GM19463 (cell line): ENCODE data around the gene ABHD1.
"Not testable (repeated sequence)": the region's sequence is repeated elsewhere in the genome, so short reads cannot be mapped to it uniquely, and the experiment has no call there.

ENCODE experiments used
- ATAC-seq: cut with Tn5 transposase; IDR thresholded peaks from one replicate; pipeline ENCODE4 v1.9.1; 2021; ENCODE audit warnings: mild to moderate bottlenecking, moderate library complexity; ENCODE audit not compliant: unreplicated experiment

The ABHD1 gene

DNA sequence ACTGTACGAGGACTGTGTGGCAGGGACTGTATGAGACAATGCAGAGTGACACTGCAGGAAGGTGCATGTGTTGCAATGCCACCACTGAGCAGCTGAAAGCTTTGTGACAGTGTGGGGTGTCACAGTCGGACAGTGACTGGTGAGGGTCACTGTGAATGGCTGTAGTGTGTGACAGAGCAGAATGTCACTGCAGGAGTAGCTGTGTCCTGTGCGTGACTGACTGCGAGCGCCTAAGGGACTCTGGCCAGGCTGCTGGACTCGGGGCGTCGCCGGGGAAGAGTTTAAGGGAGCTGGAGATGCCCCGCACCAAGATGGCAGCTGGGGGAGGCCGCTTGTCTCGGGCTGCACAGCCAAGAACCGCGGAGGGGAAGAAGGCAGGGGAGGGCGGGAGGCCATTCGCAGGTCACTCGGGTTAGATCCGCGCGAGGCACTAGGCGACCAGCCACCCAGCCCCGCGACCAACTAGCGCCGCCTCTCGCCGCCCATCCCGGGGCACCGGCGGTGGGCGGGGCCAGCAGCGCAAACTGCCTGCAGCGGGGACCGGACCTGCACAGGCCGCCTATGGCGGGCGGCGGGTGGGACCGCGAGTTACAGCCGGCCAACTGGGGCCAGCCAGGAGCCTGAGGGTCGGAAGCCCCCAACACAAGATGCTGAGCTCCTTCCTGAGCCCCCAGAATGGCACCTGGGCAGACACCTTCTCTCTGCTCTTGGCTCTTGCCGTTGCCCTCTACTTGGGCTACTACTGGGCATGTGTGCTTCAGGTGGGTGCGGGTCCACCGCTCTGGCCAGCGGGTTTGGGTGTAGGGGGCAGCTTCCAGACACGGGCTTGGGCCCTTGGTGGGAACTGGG, at the start of gene ABHD1:
ABHD1 (plus strand) TSS at position 514 of the 849 bp plus-strand sequence; CDS start at position 648, 134 bp downstream.
- peak; percentile 56 for ATAC-seq

DNA sequence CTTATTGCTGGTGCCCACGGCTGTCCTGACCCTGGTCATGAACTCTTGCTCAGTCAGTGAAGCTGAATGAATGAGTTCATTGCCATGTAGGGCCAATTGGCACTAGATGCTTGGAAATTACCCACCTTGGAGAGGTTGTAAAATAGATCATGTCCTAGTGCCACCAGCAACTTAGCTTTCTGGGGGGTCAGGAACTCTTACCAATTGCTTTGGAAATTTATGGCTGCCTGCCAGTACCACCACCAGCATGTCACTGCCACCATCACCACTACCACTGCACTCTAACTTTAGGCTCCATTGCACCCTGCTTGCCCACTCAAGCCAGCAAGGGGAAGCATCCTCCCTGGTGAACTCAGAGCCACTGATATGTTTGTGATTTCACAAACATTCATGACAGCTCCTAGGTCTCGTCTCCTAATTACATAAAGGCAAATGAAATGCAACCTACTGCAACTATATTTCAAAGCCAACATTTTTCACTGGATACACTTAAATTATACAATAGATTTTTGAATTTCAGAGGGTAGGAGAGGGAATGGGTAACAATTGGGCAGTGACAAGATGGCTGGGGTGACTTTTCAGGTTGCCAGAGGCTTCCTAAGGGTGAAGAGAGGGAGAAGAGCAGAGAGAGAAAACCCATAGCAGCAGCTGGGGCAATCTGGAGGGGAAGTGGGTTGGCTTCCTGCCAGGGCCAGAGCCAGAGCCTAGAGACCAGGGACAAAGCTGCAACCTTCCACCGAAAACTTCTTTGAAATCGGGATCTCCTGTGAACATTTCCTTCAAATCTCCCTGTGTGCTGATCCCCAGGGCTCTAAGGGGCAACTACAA, 48.7 kb upstream of the ABHD1 start:
- ATAC-seq = no peak

DNA sequence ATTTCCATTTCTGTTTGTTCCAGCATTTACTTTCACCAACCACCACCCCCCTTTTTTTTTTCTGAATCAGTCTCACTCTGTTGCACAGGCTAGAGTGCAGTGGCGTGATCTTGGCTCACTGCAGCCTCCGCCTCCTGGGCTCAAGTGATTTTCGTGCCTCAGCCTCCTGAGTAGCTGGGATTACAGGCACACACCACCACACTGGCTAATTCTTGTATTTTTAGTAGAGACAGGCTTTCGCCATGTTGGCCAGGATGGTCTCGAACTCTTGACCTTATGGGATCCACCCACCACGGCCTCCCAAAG, 48.1 kb upstream of the ABHD1 start:
- ATAC-seq = not testable (repeated sequence)

DNA sequence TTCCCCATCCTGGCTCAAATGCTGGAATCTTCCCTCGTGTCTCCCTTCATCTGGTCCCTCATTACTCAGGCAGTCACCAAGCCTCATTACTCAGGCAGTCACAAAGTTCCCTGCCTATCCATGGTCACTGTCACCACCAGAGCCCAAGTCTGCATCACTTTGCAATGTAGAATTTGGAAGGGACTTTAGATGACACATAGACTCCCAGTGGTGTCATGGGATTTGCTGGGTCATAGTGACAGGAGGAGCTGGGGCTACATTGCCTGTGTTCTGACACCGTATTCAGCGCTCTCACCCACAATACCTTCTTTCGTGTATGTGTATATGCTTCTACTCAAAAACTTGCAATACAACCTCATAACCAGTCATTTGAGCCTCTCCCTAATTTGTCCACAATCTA, 47.3 kb upstream of the ABHD1 start:
- no peak for ATAC-seq

DNA sequence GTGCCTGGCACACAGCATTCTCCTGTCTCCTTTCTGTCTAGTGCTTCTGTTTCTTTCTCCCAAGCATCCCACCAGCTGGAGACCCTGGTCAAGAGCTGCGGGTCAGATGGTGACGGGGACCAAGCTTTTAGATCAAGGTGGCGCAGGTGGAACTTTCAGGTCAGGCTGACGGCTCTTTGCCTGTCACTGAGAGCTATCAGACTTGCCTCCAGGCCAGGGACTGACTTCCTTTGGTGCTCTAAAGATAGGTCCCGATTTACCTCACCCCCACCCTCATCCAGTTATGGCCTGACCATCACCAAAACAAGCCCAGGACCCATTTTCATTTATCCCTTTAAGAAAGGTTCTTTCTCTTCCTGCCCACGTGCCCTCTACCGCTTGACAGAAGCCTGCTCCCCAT, 46.4 kb upstream of the ABHD1 start:
- no peak for ATAC-seq

DNA sequence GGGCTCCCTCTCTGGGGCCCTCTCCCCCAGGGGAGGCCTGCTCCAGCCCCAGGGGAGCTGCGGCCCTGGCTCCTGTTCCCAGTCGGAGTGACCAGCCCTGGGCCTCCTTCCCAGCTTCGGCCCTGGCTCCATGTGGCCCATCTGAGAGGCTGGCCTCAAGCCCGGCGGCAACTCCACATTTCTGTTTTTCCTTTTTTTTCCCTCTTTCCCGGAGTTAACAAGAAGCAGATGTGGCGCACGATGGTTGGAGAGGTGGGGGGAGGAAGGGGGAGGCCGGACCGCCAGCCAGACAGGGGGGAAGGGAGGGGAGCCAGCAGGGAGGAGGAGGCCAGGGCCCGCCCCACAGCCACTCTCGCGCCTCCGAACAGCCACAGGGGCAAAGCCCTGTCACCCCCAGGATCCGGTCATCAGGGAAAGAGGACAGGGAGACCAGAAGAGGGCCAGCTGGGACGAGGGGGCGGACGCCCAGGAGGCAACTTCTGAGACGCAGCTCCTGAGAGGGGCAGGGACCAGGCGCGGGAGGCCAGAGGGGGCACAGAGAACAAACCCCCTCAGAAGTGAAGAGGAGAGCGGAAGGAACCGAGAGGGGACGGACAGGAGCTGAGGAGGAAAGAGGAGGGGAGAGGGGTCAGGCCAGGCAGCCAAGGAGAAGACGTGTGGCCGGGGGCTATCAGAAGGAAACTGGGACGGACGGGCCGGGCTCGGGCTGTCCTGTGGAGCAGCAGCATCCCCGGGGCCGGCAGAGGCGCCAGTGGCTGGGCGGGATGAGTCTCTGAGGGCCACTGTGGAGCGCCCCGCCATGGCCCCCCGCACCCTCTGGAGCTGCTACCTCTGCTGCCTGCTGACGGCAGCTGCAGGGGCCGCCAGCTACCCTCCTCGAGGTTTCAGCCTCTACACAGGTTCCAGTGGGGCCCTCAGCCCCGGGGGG, 45.1 kb upstream of the ABHD1 start, which contains the start of gene EMILIN1:
EMILIN1 (plus strand) TSS at position 349 of the 928 bp plus-strand sequence; CDS start at position 800, 451 bp downstream.
- no peak for ATAC-seq

DNA sequence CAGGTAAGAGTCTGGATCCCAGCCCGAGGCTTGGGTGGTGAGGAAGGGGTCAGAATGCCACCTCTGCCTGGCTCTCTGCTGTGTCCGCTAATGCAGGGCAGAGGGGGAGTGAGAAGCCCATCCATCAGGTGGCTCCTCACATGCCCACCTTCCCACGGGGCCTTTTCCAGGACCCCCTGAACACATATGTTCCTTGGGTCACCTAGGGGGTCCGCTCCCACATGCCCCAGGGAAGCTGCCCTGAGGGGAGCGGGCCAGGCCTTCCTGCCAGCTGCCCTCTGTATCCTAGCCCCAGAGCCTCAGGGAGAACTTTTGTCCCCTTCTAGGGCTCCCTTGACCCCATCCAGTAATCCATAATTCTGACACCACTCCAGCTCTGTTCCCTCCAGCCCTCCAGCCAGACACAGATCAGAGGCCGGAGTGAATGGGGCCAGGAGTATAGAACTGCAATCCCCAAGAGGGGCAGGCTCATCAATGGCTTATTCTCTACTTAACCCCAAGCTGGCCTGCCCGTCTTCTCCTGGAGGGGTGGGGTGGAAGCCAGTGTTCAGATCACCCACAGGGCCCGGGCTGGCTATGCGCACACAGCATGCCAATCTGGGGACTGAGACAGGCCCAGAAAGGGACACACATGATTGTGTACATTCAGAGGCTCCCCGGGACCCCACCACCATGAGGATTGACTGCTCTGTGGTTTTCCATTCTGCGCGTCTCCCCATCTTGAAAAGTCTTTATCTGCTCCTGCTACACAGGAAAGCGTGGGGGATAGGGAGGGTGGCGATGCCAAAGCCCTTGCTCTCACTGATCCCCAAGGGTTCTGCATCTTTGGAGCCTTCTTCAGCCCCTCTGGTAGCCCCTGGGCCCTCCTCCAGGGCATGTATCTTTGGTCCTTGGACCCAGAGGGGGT, 44.1 kb upstream of the ABHD1 start:
- no peak for ATAC-seq

DNA sequence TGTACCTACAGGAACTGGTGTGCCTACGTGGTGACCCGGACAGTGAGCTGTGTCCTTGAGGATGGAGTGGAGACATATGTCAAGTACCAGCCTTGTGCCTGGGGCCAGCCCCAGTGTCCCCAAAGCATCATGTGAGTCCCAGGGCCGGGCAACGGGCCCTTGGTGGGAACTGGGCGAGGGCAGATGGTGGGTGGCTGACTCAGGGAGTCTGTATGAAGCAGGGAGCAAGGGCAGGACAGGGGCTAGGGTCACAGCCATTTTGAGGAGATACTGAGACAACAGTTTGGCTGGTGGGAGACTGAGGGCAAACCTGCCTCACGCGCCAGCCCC, 43.5 kb upstream of the ABHD1 start:
- ATAC-seq = no peak

DNA sequence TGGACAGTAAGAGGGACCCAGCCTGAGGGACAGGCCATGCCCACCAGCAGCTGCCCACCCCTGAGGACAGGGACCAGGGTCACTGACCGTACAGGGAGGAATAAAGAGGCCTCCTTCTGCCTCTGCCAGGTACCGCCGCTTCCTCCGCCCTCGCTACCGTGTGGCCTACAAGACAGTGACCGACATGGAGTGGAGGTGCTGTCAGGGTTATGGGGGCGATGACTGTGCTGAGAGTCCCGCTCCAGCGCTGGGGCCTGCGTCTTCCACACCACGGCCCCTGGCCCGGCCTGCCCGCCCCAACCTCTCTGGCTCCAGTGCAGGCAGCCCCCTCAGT, 43.0 kb upstream of the ABHD1 start:
- no peak for ATAC-seq

DNA sequence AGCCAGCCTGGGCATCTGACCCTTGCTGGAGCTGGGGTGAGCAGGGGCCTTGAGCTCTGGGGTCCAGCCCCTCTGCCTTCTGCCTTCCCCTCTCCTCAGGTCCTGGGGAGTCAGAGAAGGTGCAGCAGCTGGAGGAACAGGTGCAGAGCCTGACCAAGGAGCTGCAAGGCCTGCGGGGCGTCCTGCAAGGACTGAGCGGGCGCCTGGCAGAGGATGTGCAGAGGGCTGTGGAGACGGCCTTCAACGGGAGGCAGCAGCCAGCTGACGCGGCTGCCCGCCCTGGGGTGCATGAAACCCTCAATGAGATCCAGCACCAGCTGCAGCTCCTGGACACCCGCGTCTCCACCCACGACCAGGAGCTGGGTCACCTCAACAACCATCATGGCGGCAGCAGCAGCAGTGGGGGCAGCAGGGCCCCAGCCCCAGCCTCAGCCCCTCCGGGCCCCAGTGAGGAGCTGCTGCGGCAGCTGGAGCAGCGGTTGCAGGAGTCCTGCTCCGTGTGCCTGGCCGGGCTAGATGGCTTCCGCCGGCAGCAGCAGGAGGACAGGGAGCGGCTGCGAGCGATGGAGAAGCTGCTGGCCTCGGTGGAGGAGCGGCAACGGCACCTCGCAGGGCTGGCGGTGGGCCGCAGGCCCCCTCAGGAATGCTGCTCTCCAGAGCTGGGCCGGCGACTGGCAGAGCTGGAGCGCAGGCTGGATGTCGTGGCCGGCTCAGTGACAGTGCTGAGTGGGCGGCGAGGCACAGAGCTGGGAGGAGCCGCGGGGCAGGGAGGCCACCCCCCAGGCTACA, 41.4 kb upstream of the ABHD1 start:
- no peak for ATAC-seq

DNA sequence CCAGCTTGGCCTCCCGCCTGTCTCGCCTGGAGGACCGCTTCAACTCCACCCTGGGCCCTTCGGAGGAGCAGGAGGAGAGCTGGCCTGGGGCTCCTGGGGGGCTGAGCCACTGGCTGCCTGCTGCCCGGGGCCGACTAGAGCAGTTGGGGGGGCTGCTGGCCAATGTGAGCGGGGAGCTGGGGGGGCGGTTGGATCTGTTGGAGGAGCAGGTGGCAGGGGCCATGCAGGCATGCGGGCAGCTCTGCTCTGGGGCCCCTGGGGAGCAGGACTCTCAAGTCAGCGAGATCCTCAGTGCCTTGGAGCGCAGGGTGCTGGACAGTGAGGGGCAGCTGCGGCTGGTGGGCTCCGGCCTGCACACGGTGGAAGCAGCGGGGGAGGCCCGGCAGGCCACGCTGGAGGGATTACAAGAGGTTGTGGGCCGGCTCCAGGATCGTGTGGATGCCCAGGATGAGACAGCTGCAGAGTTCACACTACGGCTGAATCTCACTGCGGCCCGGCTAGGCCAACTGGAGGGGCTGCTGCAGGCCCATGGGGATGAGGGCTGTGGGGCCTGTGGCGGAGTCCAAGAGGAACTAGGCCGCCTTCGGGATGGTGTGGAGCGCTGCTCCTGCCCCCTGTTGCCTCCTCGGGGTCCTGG, 40.7 kb upstream of the ABHD1 start:
- ATAC-seq = no peak

DNA sequence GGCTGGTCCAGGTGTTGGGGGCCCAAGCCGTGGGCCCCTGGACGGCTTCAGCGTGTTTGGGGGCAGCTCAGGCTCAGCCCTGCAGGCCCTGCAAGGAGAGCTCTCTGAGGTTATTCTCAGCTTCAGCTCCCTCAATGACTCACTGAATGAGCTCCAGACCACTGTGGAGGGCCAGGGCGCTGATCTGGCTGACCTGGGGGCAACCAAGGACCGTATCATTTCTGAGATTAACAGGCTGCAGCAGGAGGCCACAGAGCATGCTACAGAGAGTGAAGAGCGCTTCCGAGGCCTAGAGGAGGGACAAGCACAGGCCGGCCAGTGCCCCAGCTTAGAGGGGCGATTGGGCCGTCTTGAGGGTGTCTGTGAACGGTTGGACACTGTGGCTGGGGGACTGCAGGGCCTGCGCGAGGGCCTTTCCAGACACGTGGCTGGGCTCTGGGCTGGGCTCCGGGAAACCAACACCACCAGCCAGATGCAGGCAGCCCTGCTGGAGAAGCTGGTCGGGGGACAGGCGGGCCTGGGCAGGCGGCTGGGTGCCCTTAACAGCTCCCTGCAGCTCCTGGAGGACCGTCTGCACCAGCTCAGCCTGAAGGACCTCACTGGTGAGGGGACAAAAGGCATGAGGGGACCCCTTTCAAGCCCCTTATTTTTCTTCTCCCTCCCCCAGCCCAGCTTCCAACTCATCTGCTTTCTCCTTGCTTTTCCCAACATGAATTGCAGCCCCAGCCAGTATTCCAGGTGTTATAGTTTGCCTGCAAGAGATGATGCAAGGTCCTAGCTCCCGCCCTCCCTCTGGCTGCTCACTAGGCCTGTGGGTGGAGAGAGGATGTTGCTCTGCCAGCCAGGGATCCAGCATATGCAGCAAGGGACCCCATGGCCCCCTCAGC, 40.0 kb upstream of the ABHD1 start:
- no peak for ATAC-seq

DNA sequence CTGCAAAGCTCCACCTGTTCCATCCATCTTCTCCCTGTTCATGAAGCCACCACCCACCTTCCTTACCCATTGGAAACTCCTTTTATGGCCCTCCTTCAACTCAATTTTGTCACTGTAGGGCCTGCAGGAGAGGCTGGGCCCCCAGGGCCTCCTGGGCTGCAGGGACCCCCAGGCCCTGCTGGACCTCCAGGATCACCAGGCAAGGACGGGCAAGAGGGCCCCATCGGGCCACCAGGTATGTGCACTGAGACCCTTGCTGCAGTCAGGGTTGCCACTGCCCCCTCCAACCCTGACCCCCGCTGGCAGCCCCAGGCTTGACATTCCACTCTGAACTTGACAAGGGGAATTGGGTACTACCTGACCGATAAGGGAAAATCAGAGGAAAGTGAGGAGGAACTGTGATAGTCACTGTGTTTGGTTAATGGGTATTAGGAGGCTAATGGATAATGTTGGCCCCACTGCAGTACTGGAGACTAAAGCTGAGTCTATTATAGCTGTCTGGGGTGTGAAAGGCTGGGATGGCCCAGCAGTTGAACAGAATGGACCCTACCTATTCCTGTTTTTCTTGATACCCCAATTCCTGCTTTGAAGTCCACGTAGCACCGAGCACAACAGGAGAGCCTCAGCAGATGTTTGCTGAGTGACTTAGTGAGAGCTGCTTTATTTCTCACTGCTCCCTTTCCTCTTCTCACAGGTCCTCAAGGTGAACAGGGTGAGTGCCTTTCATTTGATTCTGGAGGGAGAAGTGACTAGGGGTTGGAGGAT, 39.1 kb upstream of the ABHD1 start:
- no peak for ATAC-seq

DNA sequence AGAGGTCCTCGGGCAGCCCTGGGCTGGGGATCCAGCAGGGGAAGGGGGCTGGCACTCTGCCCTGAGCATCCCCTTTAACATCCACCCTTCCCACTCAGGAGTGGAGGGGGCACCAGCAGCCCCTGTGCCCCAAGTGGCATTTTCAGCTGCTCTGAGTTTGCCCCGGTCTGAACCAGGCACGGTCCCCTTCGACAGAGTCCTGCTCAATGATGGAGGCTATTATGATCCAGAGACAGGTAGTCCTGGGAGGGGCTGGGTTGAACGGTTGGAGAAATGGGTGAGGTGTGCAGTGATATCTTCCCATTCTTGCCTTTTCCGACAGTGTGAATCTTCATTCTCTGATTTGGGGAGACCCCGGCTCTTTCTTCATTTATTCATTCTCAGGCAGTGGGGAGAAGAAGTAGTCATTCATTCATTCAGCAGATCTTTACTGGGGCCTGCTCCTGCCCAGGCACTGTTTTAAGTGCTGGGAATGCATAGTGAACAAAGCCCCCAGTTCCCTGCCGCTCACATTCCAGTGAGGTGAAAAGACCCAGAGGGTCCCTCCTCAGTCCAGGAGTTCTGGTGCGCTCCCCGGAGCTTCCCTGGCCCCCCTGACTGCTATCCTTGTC, 38.4 kb upstream of the ABHD1 start:
- no peak for ATAC-seq

DNA sequence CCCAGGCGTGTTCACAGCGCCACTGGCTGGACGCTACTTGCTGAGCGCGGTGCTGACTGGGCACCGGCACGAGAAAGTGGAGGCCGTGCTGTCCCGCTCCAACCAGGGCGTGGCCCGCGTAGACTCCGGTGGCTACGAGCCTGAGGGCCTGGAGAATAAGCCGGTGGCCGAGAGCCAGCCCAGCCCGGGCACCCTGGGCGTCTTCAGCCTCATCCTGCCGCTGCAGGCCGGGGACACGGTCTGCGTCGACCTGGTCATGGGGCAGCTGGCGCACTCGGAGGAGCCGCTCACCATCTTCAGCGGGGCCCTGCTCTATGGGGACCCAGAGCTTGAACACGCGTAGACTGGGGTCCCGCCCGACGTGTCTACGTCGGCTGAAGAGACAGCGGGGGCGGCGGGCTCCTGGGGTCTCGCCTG, 37.9 kb upstream of the ABHD1 start:
- peak; percentile 1 for ATAC-seq

DNA sequence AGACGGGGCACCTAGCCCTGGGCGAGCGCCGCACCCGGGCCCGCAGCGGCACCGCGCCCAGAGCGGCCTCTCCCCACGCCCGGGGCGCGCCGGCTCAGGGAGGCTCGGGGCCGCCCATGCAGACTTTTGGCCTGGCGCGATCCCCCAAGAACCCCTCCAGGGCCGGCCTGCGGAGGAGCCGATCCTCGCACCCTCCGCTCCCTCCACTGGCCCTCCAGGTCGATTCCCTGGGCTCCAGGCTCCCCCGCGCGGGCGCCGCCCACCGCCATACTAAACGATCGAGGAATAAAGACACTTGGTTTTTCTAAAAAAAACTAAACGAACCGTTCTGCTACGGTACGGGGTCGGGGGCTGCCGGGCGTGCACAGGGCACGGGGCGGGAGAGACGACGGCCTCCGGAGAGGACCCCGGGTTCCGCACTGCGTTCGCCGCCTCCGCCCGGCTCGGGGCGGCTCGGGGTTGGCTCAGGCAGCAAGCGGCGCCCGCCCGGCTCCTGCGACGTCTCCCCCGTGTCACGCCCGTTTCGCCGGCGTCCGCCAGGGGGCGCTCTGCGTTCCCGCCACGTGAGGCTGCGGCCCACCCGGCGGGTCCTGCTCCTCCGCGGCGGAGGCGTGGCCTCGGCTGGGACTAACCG, 37.4 kb upstream of the ABHD1 start:
- peak; percentile 87 for ATAC-seq
